Measurements from ENCODE around the gene FBXL17.

- TF ChIP-seq EP300 (IDR thresholded peaks at IDR 0.05) (no peak), CTCF (IDR thresholded peaks at IDR 0.05) (no peak), POLR2A (IDR thresholded peaks at IDR 0.05) (no peak), POLR2AphosphoS5 (IDR thresholded peaks at IDR 0.05) (no peak)
These were observed 555.4 kb downstream of the FBXL17 start for GRCh38 chr5:107826311-107827000.
